Brain microvascular endothelial cell (primary cell): ENCODE measurements around the gene SCLT1.

Source experiments
- DNase-seq: peaks from one replicate; pipeline ENCODE4 v3.0.0-alpha.2; 2020
- H3K27ac ChIP-seq: fragments of 250-450 bp; sonication (Bioruptor Pico); 2 replicates; pipeline ENCODE4 v1.5.1; 2020; ENCODE audit warnings: mild to moderate bottlenecking, moderate library complexity
- H3K27me3 ChIP-seq: fragments of 250-450 bp; sonication (Bioruptor Pico); replicated peaks from 2 replicates; pipeline ENCODE4 v1.5.1; 2020; ENCODE audit warnings: mild to moderate bottlenecking
- H3K36me3 ChIP-seq: fragments of 250-450 bp; sonication (Bioruptor Pico); replicated peaks from 2 replicates; pipeline ENCODE4 v1.5.1; 2020; ENCODE audit warnings: mild to moderate bottlenecking
- H3K4me3 ChIP-seq: 2 replicates; pipeline ENCODE4 v1.5.1; 2011; ENCODE audit warnings: low read depth, mild to moderate bottlenecking, control low read depth, low read length, moderate library complexity
- CTCF ChIP-seq: IDR thresholded peaks from 2 replicates; pipeline ENCODE4 v1.5.1; 2011; ENCODE audit warnings: low read depth, mild to moderate bottlenecking, moderate library complexity, low read length, control low read depth, inconsistent platforms; ENCODE audit errors: missing control alignments
- in situ Hi-C: cut with HindIII; loops from 2 replicates; pipeline ENCODE4 v1.10.0; 2017; ENCODE audit warnings: low sequenced_read_pairs, low pct_ligation_motif_present

The SCLT1 gene

GRCh38 chr4:129064717-129065116 is 28.6 kb downstream of the SCLT1 start:
- no peaks in the 10 kb centered on the region for H3K27me3 ChIP-seq
- in situ Hi-C loops = no loop called here
- peaks cover 2% of the 10 kb centered on the region for H3K36me3 ChIP-seq
- H3K27ac ChIP-seq = no peak overlapping the region
- no peak overlapping the region for H3K4me3 ChIP-seq
- peak; percentile 1 for DNase-seq
- no peak for TF ChIP-seq CTCF

GRCh38 chr4:129063640-129064039 is 29.7 kb downstream of the SCLT1 start:
- H3K27me3 ChIP-seq = no peaks in the 10 kb centered on the region
- peaks cover 2% of the 10 kb centered on the region for H3K36me3 ChIP-seq
- H3K27ac ChIP-seq = no peak overlapping the region
- in situ Hi-C loops = no loop called here
- H3K4me3 ChIP-seq = no peak overlapping the region
- no peak for TF ChIP-seq CTCF
- DNase-seq = no peak

DNA sequence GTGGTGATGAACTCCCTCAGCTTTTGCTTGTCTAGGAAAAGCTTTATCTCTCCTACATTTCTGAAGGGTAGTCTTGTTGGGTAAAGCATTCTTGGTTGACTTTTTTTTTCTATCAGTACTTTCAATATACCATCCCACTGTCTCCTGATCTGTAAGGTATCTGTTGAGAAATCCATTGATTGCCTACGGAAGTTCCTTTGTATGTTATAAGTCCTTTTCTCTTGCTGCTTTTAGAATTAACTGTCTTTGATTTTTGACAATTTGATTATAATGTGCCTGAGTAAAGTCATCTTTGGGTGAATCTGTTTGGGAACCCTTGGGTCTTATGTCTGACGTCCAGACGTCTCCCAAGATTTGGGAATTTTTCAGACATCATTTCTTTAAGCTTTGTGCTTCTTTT is 30.8 kb downstream of the SCLT1 start:
- TF ChIP-seq CTCF = no peak
- no peak for DNase-seq
- H3K27me3 ChIP-seq = no peaks in the 10 kb centered on the region
- no peak overlapping the region for H3K27ac ChIP-seq
- H3K4me3 ChIP-seq = no peak overlapping the region
- in situ Hi-C loops = no loop called here
- peaks cover 2% of the 10 kb centered on the region for H3K36me3 ChIP-seq

GRCh38 chr4:129059028-129059427 is 34.3 kb downstream of the SCLT1 start:
- DNase-seq = no peak
- H3K4me3 ChIP-seq = no peak overlapping the region
- H3K36me3 ChIP-seq = peaks cover 2% of the 10 kb centered on the region
- no peak overlapping the region for H3K27ac ChIP-seq
- in situ Hi-C loops = no loop called here
- no peaks in the 10 kb centered on the region for H3K27me3 ChIP-seq
- TF ChIP-seq CTCF = no peak

DNA sequence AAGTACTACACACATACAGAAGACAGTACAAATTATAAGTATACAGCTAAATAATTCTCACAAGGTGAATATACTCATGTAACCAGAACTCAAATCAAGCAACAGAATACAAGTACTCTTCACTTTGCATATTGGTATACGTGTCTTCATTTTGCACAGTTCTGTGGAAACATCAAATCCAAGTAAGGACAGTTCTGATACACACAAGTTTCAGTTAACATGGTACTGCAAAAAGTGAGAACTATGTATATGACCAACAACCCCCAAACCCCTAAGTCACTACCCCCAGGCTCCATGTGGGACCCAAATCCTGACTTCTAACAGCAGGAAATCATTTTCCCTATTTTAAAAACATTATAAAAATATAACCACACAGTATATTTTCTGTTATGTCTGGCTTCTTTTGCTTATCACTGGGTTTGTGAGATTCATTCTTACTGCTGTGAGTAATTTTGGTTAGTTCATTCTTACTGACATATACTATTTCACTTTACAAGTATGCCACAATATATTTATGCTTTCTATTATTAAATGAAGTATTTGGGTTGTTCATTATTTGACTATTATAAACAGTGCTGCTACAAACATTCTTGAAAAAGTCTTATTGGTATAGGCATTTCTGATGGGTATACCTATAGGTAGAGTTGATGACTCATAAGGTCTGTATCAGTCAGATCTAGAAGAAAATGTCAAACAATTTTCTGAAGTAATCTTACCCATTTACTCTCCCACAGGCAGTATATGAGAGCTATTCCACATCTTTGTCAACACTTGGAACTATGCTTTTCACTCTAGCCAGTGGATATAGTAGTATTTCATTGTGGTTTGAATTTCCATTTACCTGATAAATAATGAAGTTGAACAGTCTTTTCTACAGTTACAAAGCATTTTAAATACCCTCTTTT is 47.0 kb downstream of the SCLT1 start:
- no peak for TF ChIP-seq CTCF
- no peaks in the 10 kb centered on the region for H3K27me3 ChIP-seq
- H3K4me3 ChIP-seq = no peak overlapping the region
- in situ Hi-C loops = no loop called here
- H3K36me3 ChIP-seq = no peaks in the 10 kb centered on the region
- H3K27ac ChIP-seq = no peak overlapping the region
- no peak for DNase-seq
